GM21381 (cell line): ENCODE measurements around the gene PI16.
A peak's percentile ranks its signal among the peaks of the same experiment; 100 is the strongest.
"Not testable (repeated sequence)": the region's sequence is repeated elsewhere in the genome, so short reads cannot be mapped to it uniquely, and the experiment has no call there.

Source experiments
- ATAC-seq: cut with Tn5 transposase; IDR thresholded peaks from one replicate; pipeline ENCODE4 v1.9.1; 2021; ENCODE audit warnings: mild to moderate bottlenecking, moderate library complexity; ENCODE audit not compliant: unreplicated experiment

The PI16 gene

DNA sequence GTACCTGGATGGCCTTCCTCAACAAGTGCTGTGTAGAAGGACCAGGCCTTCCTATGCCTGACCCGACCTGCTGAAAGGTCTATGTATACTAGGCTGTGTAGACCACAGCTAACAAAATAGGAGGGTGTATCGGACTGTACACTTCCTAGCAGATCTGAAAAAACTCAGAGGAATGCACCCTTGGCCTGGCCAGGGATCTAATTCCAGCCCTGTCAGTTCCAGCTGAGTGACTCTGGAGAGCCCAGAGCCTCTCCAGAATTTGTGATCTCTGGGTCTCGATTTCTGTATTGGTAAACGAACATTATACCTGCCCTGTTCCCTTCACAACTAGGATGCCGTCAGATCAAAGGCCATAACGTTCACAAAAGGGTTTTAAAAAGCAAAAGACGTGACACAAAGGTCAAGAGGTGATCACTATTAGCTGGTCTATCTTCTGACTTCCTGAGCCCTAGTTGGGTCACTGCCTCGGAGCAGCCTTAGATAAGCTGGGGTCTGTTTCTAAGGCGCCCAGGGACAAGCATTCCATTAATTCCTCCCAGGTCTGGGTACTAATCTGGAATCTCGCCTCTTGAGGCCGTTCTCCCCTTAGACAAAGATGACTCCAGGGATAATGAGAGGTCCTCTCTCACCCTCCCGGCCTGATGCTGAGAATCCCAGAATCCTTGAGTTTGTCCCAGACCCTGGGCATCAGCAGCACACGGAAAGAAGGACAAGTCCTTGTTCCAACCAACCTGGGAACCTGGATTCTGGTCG, 17.6 kb downstream of the PI16 start:
- no peak for ATAC-seq

DNA sequence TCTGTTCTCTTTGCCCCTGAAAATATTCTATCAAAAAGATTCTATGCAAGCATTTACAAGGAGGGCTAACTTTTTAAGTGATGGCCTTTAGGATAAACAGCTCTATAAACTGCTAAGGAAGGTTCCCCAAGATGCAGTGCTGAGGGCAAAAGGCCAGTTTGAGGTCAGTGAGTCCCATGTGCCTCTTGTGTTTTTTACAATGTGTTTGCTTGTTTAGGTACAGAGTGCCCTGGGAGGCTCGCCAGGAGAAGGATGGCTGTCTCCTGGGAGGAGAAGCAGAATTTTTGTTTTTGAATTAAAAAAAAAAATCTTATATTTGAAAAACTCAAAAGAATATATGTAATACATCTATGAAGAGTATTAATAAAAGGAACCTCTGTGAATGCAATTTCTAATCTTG, 18.7 kb downstream of the PI16 start:
- ATAC-seq, result no peak

DNA sequence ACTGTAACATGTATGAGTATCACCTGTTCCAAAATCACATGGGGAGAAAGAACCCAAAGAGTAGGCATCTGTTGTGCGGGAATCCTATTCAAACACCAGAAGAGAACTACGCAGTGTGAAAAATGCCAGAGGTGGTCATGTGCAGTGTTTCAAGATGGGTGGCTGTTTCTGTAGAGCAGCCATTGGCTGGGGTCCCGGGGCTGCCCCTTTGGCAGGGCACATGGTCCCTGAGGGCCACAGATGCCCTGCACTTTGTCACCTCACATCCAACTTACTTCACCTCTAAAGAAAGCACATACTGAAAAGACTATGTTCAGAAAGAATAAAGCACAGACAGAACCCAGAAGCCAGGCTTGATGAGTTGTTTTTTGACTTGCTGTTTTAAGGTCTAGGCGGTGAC, 19.1 kb downstream of the PI16 start:
- no peak for ATAC-seq

- no peak for ATAC-seq
Measured at GRCh38 chr6:36975231-36976006, 20.9 kb downstream of the PI16 start.

GRCh38 chr6:36976007-36976264, 21.4 kb downstream of the PI16 start:
- ATAC-seq, result no peak

DNA sequence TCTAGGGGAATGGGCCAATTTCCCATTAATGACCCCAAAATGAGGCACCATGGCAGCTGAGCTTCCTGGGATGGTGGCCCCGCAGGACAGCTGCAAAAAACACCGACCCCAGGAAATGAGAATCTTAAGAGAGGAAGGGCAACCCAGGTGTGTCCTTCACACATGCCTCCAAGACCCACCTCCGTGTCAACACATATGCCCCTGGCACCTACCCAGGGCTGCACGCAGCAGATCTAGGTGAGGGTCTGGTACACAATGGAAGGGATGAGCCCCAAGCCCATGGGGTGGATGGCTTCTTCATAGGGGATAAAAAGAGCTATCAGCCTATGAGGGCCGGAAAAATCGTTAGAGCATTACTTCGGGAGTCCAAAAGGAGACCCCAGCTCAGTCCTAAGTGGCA, 22.0 kb downstream of the PI16 start:
- no peak for ATAC-seq

DNA sequence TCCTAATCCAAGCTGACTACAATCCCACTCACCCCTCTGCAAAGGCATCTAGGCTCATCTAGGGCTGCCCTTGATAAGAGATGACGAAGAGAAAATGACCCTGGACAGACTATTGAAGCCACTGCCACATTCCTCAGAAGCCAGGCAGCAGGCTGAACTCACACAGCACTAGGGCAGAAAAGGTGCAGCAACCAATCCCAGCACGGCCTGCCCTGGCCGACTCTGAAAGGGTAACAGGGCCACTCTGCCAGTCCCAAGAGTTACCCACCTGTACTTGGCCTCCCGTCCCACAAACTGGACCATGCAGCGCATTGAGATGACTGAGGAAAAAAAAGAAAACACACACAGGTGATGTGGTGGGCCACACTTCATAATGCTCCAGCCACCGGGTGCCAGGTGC, 22.4 kb downstream of the PI16 start:
- ATAC-seq, result no peak

- no peak for ATAC-seq
Measured at GRCh38 chr6:36977470-36977941, 23.0 kb downstream of the PI16 start.

- ATAC-seq, result no peak
Measured at GRCh38 chr6:36978421-36979346, 24.1 kb downstream of the PI16 start.

DNA sequence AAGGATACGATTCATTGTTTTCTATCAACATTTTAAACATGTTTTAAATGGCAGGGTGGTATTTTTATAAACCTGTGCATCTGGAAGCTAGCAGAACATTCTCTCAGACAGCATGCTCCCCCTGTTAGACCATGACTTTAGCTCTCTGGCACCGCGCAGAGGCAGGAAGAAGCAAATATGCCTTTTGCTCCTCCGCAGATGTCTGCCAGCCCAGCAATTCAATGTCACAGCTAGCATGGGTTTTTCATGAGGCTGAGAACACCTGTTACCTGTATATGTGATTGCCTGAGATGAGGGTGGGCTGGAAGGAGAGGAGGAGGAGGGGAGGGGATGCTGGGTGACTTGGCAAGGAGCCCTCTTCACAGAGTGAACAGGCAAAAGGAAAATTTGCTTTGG, 24.8 kb downstream of the PI16 start:
- no peak for ATAC-seq

- ATAC-seq, result no peak
Measured at GRCh38 chr6:36980129-36980528, 25.6 kb downstream of the PI16 start.

- no peak for ATAC-seq
Measured at GRCh38 chr6:36980876-36981619, 26.5 kb downstream of the PI16 start.

GRCh38 chr6:36983538-36983937, 29.0 kb downstream of the PI16 start:
- no peak for ATAC-seq

- no peak for ATAC-seq
Measured at GRCh38 chr6:36984581-36985416, 30.3 kb downstream of the PI16 start.

DNA sequence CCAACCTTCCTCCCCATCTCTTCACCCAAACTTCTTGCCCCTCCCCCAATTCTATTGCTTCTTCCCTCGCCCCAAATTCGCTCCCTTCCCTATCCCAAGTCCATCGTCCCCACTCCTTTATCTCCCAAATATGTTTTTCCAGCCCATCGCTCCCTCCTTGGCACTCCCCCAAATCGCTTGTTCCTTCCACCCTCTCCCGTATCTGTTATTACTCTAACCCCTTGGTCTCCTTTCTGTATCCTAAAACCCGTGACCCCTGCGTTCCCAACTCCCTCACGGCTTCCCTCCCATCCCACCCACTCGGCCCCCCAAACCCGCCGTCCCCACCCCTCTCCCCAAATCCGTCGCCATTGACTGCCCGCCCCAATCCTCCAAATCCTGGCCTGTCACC, 30.9 kb downstream of the PI16 start:
- ATAC-seq, result no peak

- ATAC-seq, result peak; percentile 84
Measured at GRCh38 chr6:36985808-36986703, 31.5 kb downstream of the PI16 start, which contains the start of gene MTCH1. Gene MTCH1 (minus strand): TSS chr6:36986196. CDS start chr6:36986173, 23 bp downstream.

DNA sequence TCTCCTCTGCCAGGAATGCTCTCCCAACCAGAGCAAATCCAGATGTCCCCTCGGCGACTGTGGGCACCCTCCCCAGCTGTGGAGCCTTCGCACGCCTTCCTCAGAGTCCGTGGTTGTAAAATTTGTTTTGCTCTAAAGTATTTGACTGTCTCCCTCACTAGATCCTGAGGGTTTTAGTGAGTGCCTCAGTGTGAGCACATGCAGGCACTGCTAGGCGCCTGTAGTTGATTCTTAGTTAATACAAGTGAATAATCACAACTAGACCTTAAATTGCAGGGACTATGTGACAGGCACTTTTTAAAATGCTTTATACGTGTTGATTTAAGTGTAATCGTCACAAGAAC, 32.1 kb downstream of the PI16 start:
- no peak for ATAC-seq

- ATAC-seq, result no peak
Measured at GRCh38 chr6:36989264-36989663, 34.7 kb downstream of the PI16 start.

GRCh38 chr6:36990401-36990800, 35.9 kb downstream of the PI16 start:
- not testable (repeated sequence) for ATAC-seq
